Stimulated activated CD4-positive, alpha-beta T cell treated with anti-CD3 and anti-CD28 coated beads, Interleukin-4, amount 100 ng/mL, for 48 hours (primary cell): Measurements from ENCODE around the gene LASP1NB.
"Not testable (repeated sequence)": the region's sequence is repeated elsewhere in the genome, so short reads cannot be mapped to it uniquely, and the experiment has no call there.

ENCODE experiments used
- DNase-seq, 2 donors: peaks; one replicate each; pipeline ENCODE4 v3.0.0-alpha.2; 2020; ENCODE audit warnings: low read depth in 2 of 2

Gene LASP1NB

DNA sequence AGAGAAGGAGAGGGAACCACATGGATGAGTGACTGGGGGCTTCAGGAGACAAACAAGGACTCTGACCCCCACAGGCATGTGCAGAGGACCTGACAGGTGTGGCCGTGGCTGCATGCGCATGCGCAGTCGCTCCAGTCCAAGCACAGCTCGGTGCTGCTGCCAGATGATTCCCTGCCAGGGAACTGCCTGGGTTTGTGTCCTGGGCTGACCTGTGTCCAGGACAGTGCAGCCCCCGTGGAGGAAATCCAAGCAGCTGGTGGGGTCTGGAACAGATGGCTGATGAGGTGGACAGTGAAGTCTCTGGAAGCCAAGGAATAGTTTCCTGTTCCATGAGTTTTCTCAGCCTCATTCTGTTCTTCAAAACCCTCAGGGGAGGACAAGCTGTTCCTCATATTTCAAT lies 28.2 kb upstream of the LASP1NB start:
- no peak for DNase-seq

DNA sequence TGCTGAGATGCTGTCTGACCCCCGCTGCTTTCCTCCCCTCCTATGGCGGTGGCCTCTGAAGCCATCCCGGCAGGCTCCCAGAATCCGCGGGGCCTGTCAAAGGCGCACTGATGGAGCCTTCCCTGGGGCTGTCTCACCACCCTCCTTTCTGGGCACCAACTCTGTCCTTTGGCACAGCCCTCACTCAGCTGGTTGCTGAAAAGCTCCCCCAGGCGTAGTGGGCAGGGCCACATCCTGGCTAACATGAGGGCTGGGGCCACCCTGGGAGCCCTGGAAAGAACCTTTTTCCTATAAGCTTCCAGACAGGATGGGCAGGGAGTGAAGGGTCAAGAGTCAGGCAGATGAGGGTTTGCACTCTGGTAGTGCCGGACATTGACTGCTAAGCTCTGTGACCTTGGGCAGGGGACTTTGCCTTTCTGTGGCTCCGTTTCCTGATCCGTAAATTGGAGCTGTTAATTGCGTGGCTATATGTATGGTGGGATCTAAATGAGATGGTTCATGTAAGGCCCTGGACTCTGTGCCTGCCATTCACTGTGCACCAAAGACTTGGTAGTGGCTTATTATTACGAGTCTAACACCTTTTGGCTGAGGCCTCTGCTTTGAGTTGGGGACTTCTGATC lies 27.6 kb upstream of the LASP1NB start:
- DNase-seq, result no peak

DNA sequence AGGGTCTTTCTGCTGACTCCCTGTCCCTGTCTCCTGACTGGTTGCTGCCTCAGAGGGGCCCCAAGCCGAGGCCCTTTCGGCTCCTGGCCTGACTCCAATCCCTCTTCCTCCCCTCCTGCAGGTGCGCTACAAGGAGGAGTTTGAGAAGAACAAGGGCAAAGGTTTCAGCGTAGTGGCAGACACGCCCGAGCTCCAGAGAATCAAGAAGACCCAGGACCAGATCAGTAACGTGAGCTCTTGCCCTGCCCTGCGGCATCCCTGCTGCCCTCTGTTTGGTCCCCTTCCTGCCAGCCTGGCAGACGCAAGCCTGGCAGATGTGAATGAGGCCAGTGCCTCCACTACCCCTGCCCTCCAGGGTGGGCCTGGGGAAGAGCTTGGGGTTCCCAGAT lies 27.1 kb upstream of the LASP1NB start:
- DNase-seq, result peak in 1 of 2 donors; percentile 27

DNA sequence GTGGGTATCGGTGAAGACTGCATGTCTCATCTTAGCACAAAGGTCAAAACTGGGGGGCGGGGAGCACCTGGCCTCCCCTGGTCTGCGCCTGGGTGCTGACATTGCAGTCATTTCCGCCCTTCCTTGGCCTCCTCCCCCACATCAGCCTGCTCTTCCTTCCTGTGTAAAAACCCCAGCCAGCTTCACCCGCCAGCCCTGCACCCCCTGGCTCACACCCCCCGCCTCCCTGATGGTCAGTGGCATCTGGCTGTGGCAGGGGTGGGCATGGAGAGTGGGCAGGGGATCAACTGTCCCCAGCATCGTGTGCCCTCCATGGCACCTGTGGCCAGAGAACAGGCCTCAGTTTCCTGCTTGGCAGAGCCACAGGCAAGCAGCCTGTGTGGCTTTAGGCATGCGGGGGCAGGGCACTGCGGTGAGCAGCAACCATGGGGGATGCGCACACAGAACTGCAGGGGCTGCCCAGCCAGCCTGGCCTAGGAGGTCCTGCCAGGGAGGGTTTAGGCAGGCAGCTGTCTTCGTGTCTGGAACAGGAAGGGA lies 26.5 kb upstream of the LASP1NB start:
- peak; percentile 80 to 86 for DNase-seq

DNA sequence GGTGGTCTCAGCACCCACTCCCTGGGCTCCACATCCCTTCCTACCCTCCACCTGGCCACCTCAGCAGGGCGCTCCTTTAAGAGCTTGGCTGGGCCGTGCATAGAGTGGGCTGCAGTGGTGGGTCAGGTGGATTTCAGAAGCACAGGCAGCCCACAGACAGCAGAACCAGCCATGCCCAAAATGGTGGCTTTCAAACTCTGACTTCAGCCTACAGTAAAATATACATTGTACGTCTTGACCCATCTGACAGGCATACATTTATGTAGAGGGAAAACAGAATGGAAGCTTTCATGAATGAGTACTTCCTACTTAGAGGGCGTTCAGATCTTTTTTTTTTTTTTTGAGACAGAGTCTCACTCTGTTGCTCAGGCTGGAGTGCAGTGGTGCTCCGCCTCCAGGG lies 26.0 kb upstream of the LASP1NB start:
- DNase-seq, result no peak

DNA sequence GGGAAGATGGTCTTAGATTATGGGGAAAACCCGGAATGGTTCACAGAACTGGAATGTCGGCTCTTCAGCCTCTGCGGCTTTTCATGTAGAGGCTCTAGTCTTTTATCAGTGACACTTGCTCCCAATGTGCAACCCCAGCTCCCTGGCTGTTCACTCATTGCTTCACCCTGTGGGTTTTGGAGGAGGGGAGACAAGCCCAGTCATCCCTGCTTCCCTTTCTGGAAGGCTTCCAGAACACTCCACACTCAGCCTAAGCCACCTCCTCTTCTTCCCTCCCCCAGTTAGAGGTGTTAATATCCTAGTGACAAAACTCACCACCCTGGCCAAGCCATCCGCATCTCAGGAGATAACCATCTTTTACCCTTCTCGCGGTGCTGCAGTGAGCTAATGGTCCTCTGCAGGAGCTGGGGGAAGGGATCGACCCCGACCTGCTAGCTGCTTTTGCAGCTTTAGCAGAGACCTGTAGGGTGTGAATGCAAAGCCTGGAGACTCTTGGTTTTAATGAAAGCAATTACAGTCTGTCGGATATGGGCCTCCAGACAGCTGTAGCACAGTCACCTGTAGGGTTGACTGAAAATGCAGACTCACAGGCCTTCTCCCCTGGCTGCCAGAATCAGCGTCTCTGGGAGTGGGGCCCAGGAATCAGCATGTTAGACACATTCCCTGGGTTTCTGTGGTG lies 24.3 kb upstream of the LASP1NB start:
- no peak for DNase-seq

DNA sequence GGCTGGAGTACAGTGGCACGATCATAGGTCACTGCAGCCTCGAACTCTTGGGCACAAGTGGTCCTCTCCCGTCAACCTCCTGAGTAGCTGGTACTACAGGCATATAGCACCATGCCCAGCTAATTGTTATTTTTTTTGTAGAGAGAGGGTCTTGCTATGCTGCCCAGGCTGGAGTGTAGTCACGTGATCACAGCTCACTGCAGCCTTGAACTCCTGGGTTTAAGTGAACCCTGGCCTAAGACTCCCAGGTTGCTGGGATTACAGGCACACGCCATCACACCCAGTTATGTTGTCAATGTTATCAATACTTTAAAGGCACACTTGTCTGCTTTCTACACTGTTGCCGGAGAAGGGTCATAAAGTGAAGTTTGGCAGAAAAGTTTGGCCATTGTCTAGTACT lies 22.0 kb upstream of the LASP1NB start:
- DNase-seq, result no peak

DNA sequence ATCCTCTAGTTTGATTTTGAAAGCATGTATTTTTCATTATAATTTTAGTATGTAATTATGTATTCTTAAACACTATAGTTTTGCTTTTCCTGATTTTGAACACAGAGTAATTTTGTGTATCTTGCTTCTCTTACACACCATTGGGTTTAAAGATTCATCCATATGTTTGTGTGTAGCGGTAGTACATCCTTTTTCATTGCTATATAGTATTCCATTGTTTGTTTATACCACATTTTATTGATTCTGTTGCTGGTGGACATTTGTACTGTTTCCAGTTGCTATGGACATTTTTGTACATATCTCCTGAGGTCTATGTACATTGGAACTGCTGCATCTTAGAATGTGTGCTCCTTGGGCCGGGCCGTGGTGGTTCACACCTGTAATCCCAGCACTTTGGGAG lies 20.5 kb upstream of the LASP1NB start:
- no peak for DNase-seq

DNA sequence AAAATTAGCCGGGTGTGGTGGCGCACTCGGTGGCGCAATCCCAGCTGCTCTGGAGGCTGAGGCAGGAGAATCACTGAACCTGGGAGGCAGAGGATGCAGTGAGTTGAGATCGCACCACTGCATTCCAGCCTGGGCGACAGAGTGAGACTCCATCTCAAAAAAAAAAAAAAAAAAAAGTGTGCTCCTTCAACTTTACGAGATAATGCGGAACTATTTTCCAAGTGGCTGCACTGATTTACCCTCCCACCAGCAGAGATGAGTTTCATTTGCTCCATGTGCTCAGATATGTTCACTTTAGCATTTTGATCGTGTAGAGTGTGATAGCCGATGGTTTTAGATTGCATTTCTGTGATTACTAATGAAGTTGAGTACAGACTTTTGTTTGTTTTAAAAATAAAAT lies 20.0 kb upstream of the LASP1NB start:
- DNase-seq, result no peak

DNA sequence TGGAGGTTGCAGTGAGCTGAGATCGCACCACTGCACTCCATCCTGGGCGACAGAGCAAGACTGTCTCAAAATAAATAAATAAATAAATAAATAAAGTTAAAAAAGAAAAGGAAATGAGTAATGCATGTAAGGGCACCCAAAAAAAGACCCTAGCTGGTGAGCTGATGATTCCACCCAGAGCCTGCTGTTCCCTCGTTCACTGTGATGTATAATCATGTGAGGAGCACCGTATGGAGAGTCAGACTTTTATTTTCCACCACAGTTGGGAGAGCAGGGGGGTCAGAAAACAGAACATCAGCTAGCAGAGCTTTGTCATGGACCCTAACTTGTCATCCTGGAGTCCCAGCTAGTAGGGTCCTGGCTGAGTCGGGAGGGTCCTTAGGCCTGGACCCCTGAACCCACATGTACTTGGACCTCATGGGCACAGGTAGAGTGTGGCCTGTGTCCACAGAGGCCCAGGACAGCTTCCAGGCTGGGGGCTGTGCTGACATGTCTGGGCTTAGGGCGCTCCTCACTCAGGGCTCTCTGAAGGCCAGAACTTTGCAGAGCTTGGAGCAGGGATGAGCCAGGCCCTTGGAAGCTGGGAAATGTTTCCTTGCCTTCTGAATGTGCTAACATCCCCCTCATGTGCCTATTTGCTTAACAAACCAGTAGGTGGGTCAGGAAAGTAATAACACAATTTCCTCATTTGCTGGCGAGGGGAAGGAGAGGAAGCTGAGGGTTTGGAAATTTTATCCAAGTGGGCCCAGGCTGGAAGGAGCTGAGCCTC lies 18.8 kb upstream of the LASP1NB start:
- DNase-seq, result no peak

DNA sequence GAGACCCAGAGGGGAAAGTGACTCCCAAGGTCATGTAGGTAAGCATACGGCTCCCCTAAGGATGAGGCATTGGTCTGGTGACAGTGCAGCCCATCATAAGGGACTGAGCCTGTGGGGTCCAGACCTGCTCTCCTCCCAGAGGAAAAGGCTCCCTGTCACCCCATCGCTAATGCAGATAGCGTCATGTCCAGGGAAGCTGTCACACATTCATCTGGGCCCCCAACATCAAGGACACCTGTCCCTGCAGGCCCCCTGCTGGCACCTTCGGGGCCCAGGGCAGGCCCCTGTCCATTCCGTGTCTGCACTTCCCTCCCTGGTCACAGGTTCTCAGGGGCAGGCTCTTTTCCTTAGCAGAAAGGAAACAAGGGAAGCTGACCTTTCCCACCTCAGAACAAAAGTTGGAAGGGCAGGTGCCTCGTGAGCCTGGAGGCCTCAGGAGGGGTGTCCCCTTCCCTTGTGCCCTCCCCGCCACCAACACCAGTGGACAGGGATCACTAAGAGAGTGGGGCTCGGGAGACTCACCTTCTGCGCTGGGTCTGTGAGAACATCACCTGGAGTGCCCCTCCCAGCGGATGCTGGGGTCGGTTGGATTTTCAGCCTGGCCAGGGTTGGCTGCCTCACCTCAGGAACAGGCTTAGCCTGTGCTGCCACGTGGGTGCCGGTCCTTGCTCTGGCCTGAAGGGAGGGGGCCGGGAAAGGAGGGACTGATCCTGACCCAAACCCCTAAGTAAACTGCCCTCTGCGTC lies 17.3 kb upstream of the LASP1NB start:
- no peak for DNase-seq

DNA sequence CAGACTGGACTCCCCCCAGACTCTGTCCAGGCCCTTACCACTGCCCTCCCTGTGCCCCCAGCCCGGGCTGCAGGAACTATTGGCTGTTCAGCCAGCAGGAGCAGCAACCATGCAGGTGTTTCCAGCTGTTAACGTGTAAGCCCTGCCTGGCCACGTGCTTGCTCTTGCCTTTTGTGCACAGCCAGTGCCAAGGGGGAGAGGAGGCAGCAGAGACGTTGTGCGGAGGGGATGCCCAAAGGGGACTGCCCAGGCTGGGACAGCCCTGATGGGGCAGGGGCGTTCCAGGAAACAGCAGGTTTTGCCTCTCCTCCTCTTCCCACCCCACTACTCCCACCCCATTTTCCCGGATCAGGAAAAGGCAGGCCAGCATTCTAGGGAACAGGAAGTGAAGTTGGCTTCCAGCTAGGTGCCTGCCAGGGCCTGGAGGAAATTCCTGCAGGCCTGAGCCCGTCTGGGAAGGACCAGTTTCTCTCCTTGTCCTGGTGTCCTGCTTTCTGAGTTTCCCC lies 16.7 kb upstream of the LASP1NB start:
- no peak for DNase-seq

DNA sequence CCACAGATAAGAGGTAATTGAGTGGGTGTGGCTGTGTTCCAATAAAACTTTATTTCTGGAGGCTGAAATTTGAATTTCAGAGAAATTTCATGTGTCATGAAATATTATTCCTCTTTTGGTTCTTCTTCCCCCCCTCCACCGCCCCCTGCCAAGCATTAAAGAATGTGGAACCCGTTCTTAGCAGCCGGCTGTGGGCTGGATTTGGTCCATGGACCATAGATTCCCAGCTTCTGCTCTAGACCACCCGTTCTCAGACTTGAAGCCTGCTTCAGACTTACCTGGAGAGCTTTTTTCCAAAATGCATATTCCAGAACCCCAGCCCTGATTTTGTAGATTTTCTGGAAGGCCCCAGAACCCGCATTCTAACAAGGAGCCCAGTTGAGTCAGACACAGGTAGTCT lies 15.1 kb upstream of the LASP1NB start:
- no peak for DNase-seq

DNA sequence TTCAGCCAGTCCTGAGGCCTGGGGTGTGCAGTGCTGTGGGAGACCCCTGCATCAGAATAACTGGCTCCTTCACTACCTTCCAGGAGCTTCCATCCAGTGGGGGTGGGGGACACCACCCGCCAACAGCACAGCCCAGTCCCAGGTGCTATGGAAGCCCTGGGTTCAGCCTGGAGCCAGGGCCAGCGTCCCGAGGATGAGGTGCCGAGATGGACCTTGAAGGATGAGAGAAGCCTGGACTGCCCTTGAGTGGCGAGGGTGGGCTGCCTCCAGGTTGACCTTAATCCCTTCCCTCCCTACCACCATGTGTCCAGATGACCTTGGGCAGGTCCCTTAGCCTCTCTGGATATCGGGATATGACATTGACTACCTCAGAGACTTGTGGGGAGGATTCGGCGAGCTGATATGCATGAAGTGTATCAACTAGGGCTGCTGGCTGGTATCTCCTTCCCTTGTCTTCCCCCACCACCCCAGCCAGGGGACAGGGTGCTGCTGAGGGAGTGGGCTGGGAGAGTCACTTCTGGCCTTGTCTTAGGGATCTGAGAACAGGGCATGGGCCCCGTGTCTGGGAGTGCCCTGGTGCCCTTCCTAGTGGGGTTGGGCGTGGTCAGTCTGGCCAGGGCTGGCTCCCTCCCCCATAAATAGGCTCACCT lies 14.2 kb upstream of the LASP1NB start:
- no peak for DNase-seq

DNA sequence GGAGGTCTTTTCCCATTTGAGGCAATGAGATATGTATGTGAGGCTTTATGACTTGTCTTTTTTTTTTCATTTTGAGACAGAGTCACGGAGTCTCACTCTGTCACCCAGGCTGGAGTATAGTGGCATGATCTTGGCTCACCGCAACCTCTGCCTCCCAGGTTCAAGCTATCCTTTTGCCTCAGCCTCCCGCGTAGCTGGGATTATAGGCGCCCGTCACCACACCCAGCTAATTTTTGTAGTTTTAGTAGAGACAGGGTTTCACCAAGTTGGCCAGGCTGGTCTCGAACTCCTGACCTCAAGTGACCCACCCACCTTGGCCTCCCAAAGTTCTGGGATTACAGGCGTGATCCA lies 13.7 kb upstream of the LASP1NB start:
- DNase-seq, result not testable (repeated sequence)

DNA sequence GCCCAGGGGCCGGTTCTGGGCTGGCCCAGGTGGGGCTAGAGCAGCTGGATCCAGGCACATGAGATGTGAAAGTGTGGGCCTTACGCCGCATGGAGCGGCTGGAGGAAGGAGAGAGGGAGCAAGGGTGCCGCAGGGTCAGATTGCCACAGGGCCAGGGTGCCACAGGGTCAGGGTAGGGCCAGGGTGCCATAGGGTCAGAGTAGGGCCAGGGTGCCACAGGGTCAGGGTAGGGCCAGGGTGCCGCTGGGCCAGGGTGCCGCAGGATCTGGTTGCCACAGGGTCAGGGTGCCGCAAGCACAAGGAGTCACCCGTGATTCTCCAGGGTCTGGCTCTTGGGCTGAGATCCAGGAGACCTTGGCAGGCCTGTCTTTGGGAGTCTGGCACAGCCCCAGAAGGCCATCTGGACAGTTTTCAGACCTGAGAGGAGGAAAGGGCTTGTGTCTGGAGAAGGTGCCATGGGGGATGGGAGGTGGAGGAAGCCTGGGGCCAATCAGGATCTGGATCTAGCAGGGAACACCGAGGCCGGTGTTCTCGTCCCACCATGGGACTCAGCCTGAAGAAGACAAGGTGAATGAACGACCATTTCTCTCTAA lies 13.1 kb upstream of the LASP1NB start:
- no peak for DNase-seq

DNA sequence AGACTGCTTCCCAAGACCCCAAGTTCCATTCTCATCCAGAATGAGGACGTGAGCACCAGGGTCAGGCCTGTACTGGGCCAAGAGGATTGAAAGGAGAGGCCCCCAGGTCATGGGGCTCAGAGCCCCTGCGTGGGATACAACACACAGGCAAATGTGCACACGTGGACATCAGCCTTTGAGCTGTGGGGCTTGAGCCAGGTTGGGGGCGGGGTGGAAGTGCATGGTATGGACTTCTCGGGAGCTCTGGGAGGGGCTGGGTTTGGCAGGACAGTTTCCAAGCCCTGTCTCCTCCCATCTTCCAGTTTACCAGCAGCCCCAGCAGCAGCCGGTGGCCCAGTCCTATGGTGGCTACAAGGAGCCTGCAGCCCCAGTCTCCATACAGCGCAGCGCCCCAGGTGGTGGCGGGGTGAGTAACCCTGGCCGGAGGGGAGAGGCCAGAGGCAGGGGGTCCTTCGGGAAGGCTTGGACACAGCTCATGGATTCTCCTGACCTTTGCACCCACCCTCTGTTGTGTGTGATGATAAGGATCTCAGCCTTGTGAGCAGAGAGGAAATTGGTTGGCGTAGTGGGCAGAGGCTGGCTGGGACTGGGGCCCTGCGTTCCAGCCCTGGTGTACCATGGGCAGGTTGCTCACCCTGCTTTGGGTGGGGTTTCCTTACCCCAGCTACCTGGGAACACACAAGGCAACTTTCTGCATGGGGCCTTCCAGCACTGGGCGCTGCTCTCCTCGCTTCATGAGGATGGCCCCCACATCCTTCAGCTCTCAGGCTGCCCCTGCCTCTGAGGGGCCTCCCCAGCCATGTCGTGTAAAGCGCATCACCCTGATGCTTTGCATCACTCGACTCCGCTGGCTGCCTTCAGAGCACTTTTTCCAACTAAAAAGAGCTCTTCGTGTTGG lies 10.4 kb upstream of the LASP1NB start:
- no peak for DNase-seq

DNA sequence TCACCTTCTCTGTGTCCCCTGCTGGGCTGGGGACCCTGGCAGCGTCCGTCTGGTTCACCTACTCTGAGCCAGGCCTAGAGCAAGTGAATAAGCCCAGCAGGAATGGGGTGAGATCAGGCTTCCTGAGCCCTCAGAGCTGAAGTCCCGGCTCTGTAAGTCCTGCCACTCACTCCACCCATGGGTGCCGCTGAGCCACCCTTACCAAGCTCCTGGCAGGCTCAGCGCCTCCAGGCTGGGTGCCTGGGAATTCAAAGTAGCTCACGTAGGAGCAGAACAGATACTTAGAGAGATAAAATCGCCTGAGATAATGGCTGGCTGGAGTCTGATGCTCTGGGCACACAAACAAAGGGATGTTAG lies 9.8 kb upstream of the LASP1NB start:
- no peak for DNase-seq

DNA sequence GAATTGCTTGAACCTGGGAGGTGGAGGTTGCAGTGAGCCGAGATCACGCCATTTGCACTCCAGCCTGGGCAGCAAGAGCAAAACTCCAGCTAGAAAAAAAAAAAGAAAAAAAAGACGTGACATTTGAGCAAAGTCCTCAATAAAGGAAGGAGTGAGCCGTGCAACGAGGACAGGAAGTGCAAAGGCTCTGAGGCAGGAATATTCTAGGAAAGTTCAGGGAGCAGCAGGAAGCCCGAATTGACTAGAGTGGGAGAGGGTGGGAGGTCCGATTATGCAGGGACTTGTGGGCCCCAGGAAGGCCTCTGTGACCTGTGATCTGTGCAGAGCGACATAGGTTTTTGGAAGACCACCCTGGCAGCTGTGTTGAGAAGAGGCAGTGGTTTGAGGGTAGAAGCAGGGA lies 8.6 kb upstream of the LASP1NB start:
- DNase-seq, result no peak

DNA sequence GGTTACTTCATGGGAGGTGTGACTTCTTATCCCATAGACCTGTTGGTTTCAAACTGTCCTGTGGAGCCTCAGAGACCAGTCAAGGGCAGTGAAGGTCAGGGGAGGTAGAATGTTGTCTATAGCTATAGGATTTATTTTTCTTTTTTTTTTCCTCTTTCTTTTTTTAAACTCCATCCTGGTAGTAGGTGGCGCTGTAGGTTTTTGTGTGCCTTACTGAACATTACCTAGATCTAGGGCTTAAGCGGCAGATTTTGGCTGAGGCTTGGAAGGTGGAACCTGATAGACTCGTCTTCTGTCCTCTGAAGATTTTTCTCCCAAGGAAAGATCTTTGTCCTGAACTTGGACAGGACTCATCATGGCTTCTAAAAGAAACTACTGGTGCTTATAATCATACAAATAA lies 8.2 kb upstream of the LASP1NB start:
- DNase-seq, result no peak
